GM06990 (cell line): Measurements from ENCODE around the gene IDH3A.
A peak's percentile ranks its signal among the peaks of the same experiment; 100 is the strongest.

Experiments used
- DNase-seq: peaks from one replicate; pipeline ENCODE4 v3.0.0-alpha.2; 2011; ENCODE audit not compliant: insufficient read length; ENCODE audit errors: extremely low read depth
- H3K27me3 ChIP-seq: replicated peaks from 2 replicates; pipeline ENCODE4 v1.6.0; 2011; ENCODE audit warnings: low read length; ENCODE audit not compliant: control insufficient read depth, insufficient read depth
- H3K36me3 ChIP-seq: 2 replicates; pipeline ENCODE4 v1.5.1; 2011; ENCODE audit warnings: low read length; ENCODE audit not compliant: control insufficient read depth, insufficient read depth
- H3K4me3 ChIP-seq: replicated peaks from 2 replicates; pipeline ENCODE4 v1.5.1; 2011; ENCODE audit warnings: low read depth, mild to moderate bottlenecking, control low read depth, low read length
- TF ChIP-seq, protein P1 (sequence below): IDR thresholded peaks from 2 replicates; pipeline ENCODE4 v1.5.1; 2011; ENCODE audit warnings: low read length, control low read depth, mild to moderate bottlenecking, inconsistent platforms; ENCODE audit not compliant: insufficient read depth, poor library complexity, severe bottlenecking

The IDH3A gene

DNA sequence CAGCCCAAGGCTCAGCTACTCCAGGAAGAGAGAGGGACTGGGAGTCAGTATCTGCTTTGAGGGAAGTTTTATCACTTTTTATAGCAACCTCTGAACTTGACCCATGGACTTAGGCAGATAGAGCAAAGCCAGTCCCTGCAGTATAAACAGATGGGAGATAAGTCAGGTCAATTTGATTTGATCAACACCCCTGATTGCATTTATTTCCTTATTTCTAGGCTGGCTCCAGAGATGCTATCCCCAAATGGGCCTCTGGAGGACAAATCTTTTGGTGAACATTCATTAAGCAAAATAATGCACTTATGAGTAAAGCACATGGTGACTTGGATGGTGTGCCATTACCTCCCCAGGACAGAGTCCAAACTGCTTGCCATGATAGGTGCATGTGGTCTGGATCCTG is 8.9 kb upstream of the IDH3A start:
- TF ChIP-seq, protein P1, sequence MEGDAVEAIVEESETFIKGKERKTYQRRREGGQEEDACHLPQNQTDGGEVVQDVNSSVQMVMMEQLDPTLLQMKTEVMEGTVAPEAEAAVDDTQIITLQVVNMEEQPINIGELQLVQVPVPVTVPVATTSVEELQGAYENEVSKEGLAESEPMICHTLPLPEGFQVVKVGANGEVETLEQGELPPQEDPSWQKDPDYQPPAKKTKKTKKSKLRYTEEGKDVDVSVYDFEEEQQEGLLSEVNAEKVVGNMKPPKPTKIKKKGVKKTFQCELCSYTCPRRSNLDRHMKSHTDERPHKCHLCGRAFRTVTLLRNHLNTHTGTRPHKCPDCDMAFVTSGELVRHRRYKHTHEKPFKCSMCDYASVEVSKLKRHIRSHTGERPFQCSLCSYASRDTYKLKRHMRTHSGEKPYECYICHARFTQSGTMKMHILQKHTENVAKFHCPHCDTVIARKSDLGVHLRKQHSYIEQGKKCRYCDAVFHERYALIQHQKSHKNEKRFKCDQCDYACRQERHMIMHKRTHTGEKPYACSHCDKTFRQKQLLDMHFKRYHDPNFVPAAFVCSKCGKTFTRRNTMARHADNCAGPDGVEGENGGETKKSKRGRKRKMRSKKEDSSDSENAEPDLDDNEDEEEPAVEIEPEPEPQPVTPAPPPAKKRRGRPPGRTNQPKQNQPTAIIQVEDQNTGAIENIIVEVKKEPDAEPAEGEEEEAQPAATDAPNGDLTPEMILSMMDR = no peak
- DNase-seq = no peak
- no peaks in the 10 kb centered on the region for H3K27me3 ChIP-seq
- no peak overlapping the region for H3K4me3 ChIP-seq
- no peaks in the 10 kb centered on the region for H3K36me3 ChIP-seq

GRCh38 chr15:78142332-78142731 is 6.8 kb upstream of the IDH3A start:
- no peaks in the 10 kb centered on the region for H3K36me3 ChIP-seq
- H3K27me3 ChIP-seq = no peaks in the 10 kb centered on the region
- TF ChIP-seq, protein P1 = no peak
- DNase-seq = no peak
- no peak overlapping the region for H3K4me3 ChIP-seq

DNA sequence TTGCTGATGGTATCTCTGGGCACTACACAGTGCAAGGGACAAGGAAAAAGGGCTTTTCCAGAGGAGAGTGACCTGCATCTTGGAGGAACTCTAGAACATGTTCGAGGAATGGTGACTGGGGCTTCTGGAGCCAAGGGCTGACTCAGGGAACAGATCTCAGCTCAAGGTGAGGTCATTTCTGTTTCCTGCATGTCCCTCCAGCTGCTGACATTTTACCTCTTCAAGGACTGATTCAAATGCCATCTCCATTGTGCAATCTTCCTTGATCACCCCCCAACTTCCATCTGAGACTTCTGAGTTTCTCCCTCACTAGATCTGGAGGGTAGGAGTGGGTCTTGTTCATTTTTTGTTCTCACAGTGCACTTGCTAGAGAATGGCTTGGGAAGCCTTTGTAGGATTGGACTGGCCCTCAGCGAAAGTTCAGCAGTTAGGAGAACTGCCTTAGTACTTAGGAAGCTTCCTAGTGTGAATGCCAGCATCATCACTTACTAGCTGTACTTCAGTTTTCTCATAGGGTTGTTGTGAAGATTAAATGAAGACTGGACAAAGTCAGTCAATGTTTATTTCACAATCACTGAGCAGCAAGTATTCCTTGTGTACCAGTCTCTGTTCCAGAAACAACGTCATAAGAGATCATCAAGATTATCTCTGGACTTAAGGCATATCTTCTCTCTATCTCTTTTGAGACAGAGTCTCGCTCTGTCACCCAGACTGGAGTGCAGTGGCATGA is 2.6 kb upstream of the IDH3A start:
- no peak for DNase-seq
- Histone ChIP-seq H3K27me3 (no peaks in the 10 kb centered on the region), H3K36me3 (no peaks in the 10 kb centered on the region), H3K4me3 (no peak overlapping the region)
- TF ChIP-seq, protein P1 = no peak

GRCh38 chr15:78147566-78147965 is 1.6 kb upstream of the IDH3A start:
- no peak for DNase-seq
- H3K4me3 ChIP-seq = no peak overlapping the region
- TF ChIP-seq, protein P1 = no peak
- H3K36me3 ChIP-seq = no peaks in the 10 kb centered on the region
- no peaks in the 10 kb centered on the region for H3K27me3 ChIP-seq

GRCh38 chr15:78148392-78149067 is 632 bp upstream of the IDH3A start:
- TF ChIP-seq, protein P1 = no peak
- no peaks in the 10 kb centered on the region for H3K27me3 ChIP-seq
- H3K36me3 ChIP-seq = peaks cover 3% of the 10 kb centered on the region; the same call in 1 of the 2 replicates
- DNase-seq = no peak
- peak overlapping the region; percentile 65 for H3K4me3 ChIP-seq
